Activated effector memory CD4-positive, alpha-beta T cell treated with Interleukin-2 at 50 U/mL for 16 hours (primary cell): Measurements from ENCODE around the gene TMEM130.

Source experiments
- DNase-seq: peaks from one replicate; pipeline ENCODE4 v3.0.0-alpha.2; 2020

TMEM130 gene

DNA sequence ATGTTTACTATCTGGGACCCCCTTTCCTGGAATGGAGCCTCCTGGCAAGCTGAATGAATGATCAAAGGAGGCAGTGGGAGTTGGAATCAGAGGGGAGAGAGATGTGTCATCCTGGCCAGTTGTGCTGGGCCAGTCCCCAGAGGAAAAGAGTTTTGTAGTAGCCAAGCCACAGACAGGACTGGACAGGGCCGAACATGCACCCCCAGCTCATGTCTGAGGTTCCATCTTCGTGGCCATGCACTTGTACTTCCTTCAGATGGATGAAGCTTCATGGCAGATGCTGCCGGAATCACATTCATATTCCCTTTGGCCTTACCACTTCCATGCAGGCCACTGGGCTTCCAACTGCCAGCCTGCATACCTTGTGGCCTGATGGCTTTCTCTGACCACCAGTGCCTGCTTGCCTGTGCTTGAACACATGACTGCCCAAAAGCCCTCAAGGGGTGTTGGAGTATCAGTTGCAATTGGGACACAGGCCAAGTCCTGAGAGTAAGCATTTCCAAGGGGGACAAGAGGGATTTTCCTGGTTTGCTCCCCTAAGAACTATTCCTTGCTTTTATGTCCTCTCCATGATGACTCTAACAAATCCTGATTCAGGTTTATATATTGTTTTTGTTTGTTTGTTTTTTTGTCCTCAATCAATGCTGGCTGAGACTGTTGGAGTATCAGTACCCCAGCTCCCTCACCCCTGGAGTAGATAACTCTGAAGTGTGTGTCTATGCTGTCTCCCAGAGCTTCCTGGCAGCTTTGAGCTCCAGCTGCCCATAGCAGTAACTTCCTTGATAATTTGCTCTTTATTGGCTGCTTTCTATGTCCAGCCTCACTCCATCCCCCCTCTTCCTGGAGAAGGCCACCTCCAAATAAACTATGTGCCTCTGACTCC is 63.6 kb downstream of the TMEM130 start:
- DNase-seq: no peak

DNA sequence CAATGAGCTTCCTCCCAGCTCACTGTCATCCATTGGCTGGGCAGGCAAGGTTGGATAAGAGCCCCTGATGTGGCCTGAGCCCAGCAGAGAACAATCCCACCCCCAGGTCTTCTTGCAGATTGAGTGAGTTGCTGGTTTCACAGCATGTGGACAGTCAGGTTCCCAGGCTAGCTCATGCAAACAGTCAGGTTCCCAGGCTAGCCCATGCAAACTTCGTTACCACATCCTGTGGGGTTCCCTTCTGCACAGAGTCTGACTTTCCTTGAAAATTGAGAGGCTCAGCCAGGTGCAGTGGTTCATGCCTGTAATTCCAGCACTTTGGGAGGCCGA is 67.1 kb downstream of the TMEM130 start:
- DNase-seq: no peak

DNA sequence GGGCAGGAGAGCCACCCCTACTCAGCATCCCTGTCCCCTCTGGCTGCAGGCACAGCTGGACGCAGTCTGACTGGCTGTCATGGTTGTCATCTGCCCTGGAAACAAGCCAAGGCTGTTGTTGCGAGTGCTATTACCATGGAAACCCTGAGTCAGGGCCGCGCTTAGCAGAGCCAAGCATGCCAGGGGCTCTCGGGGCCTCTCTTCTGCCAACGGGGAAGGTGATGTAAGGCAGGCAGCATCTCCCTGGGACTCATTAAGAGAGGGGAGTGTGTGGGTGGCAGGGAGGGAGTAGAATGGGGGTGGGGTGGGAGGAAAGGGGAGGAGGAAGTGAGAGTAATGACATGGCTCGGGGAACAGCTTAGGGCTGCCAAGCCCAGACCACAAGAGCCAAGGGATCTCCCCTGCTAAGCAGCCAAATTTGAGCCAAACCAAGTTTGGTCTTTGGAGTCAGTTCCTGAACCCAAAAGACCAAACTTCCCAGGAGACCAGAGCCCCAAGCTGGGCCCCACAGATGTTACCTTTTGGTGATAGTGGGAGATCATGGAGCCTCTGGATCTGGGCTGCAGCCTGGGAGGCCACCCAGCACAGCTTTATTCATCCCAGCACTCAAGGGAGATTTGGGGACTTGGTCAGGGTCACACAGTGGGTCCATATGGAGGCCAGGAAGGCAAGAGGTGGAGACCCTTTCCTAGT is 67.6 kb downstream of the TMEM130 start:
- DNase-seq: no peak

DNA sequence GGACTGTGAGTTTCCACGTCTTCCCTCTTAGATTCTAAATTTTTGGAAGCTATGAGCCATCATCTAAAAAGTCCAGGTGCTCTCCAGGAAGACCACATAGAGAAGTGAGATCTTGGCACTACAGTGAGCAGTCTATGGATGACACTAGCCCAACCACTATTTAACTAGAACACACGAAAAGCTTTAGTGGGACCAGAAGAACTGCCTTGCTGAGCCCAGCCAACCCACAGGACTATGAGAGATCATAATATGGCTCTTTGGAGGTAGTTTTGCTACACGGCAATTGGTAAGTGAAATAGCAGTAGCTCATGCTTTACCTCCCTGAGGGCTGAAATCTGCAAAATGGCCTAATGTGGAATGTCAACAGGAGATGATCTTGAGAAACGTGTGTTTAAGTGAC is 68.8 kb downstream of the TMEM130 start:
- DNase-seq: no peak

DNA sequence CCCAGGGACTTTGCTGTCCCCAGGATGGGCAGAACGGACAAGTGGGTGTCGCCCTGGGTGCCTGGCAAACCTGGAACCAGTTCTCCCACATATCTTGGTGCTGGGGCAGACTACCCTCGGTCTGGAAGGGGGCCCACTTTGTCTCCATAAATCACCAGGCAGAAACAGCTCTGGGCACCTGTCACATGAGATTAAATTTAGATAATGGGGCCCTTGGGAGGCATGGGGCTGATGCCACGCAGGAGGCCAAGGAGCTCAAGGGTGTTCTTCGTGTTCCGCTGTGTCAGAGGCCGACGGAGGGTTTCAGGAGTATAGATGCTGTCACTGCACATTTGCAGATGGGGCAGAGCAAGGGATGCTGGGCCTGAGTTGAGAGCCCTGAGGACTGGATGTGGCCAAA is 72.7 kb downstream of the TMEM130 start:
- DNase-seq: no peak
